ENCODE results near the gene TAL2. TPM values are rescaled to one million over a fixed set of nuclear protein-coding genes. Genes with fewer than 3 reads are reported as not detected.

TAL2 gene
- 1 to 10 TPM in 1 of 7 donors, under 1 TPM in 1, not detected in 5; 0.52 to 1.0 TPM for total RNA-seq
- polyA plus RNA-seq = under 1 TPM in 1 of 2 donors, not detected in 1; 0.45 TPM
- long read RNA-seq, donor 1 = 0 reads
- long read RNA-seq, donor 2 = 0 reads
- long read RNA-seq, donor 3 = 0 reads

DNA sequence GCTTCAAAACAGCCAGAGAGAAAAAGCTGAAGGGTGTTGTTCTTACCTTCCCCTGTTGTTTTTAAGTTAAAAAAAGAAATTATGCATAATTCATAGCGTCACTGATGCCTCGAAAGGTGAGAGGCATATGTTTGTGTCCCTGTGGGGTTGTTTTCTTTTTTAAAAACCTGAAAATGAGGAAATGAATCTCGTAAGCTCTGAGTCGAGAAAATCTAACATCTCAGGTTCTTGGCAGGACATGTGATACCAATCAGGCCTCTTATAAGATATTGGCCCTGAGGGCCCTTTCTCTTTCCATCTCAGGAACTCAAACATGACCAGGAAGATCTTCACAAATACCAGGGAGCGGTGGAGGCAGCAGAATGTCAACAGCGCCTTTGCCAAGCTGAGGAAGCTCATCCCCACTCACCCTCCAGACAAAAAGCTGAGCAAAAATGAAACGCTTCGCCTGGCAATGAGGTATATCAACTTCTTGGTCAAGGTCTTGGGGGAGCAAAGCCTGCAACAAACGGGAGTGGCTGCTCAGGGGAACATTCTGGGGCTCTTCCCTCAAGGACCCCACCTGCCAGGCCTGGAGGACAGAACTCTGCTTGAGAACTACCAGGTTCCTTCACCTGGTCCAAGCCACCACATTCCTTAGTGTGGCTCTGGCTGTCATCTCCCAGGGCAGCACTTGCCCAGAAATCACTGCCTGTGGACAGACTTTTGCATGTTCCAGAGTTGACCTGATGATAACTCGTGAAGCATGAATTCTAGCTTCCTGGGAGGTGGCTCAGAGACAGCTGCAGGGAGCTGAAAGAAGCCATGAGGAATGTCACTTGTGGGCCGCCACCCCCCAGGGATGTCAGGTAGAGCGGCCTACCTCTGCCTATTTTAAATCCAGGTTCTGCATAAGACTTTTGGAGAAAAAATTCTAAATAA is at the start of gene TAL2:
TAL2 (plus strand) TSS at position 274 of the 921 bp plus-strand sequence; CDS start at position 314, 40 bp downstream.
- Histone ChIP-seq H3K27ac (no peak within 1 kb of the TSS), H3K27me3 (no peaks in the 10 kb centered on the region), H3K36me3 (no peaks in the 10 kb centered on the region), H3K4me3 (no peak within 1 kb of the TSS), H3K9me3 (no peaks in the 10 kb centered on the region), H3K4me1 (ENCODE audit: insufficient read depth) (no peaks in the 10 kb centered on the region)
- intact Hi-C loops (cut with DNase I) = no loop called here
- TF ChIP-seq EP300 (IDR thresholded peaks at IDR 0.05) = no peak
- no peak for TF ChIP-seq POLR2A (IDR thresholded peaks at IDR 0.05)
- TF ChIP-seq, protein P1, sequence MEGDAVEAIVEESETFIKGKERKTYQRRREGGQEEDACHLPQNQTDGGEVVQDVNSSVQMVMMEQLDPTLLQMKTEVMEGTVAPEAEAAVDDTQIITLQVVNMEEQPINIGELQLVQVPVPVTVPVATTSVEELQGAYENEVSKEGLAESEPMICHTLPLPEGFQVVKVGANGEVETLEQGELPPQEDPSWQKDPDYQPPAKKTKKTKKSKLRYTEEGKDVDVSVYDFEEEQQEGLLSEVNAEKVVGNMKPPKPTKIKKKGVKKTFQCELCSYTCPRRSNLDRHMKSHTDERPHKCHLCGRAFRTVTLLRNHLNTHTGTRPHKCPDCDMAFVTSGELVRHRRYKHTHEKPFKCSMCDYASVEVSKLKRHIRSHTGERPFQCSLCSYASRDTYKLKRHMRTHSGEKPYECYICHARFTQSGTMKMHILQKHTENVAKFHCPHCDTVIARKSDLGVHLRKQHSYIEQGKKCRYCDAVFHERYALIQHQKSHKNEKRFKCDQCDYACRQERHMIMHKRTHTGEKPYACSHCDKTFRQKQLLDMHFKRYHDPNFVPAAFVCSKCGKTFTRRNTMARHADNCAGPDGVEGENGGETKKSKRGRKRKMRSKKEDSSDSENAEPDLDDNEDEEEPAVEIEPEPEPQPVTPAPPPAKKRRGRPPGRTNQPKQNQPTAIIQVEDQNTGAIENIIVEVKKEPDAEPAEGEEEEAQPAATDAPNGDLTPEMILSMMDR (IDR thresholded peaks at IDR 0.05) = no peak
- no peak for DNase-seq
- WGBS, 3 donors = 82 to 88% (median 84%) methylated on average over 12 of the region's 12 CpGs

DNA sequence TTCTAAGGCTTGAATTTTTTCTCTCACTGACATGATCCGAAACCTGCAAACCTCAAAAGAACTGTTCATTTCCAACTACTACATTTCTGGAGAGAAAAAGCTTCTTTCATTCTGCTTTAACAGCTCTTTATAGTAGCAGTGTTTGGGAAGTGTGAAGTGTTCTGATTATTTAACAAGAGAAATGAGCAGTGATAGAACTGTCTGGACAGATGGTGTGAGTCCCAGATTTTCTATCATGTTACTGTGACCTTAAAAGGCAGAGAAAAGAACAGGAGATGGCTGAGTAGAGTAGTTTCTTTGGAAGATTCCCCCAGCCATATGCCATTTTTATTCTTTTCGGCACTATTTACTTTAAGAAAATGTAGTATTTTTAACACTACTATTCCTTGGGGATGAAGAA is 41.3 kb upstream of the TAL2 start:
- Histone ChIP-seq H3K27me3 (no peaks in the 10 kb centered on the region), H3K36me3 (no peaks in the 10 kb centered on the region), H3K4me1 (ENCODE audit: insufficient read depth) (no peaks in the 10 kb centered on the region), H3K4me3 (no peak overlapping the region), H3K27ac (no peak overlapping the region), H3K9me3 (no peaks in the 10 kb centered on the region)
- intact Hi-C loops (cut with DNase I) = no loop called here
- WGBS, 3 donors = 89 to 94% (median 93%) methylated on average over 2 of the region's 2 CpGs
- no peak for DNase-seq
- TF ChIP-seq, protein P1 (IDR thresholded peaks at IDR 0.05) = no peak
- TF ChIP-seq POLR2A (IDR thresholded peaks at IDR 0.05) = no peak
- TF ChIP-seq EP300 (IDR thresholded peaks at IDR 0.05) = no peak

- no peak for DNase-seq
- H3K27me3 ChIP-seq = no peaks in the 10 kb centered on the region
- TF ChIP-seq POLR2A (IDR thresholded peaks at IDR 0.05) (no peak), EP300 (IDR thresholded peaks at IDR 0.05) (no peak)
- TF ChIP-seq, protein P1 (IDR thresholded peaks at IDR 0.05) = no peak
- WGBS, 3 donors = 71 to 83% (median 81%) methylated on average over 1 of the region's 1 CpG
- H3K36me3 ChIP-seq = no peaks in the 10 kb centered on the region
- no peaks in the 10 kb centered on the region for H3K4me1 ChIP-seq (ENCODE audit: insufficient read depth)
- intact Hi-C loops (cut with DNase I) = no loop called here
- no peak overlapping the region for H3K4me3 ChIP-seq
- H3K27ac ChIP-seq = no peak overlapping the region
- H3K9me3 ChIP-seq = no peaks in the 10 kb centered on the region
Measured at GRCh38 chr9:105625088-105625487, 37.2 kb upstream of the TAL2 start.

DNA sequence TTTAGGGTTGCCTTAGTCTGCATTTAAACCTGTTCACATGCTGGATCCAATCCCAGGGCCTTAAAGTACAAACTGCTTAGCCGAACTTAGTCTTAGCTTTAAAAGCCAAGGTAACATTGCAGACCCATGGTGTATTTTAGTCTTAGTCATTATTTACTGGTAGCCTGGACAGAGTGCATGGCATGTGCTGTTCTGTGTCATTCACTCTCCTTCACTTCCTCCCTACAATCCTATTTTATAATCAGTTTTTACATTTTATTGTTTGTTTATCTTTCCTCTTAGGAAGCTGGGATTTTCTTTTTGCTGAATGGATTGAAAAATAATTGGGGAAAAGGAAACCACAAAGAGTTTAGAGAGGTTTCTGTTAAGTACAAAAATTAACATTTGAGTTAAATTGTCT is 29.4 kb upstream of the TAL2 start:
- Histone ChIP-seq H3K27me3 (no peaks in the 10 kb centered on the region), H3K36me3 (no peaks in the 10 kb centered on the region), H3K9me3 (no peaks in the 10 kb centered on the region), H3K4me3 (no peak overlapping the region), H3K4me1 (ENCODE audit: insufficient read depth) (no peaks in the 10 kb centered on the region), H3K27ac (no peak overlapping the region)
- intact Hi-C loops (cut with DNase I) = no loop called here
- 93 to 95% (median 94%) methylated on average over 1 of the region's 1 CpG for WGBS, 3 donors
- TF ChIP-seq EP300 (IDR thresholded peaks at IDR 0.05) = no peak
- TF ChIP-seq, protein P1 (IDR thresholded peaks at IDR 0.05) = no peak
- TF ChIP-seq POLR2A (IDR thresholded peaks at IDR 0.05) = no peak
- DNase-seq = no peak

Data from ovary (tissue), 10 donors.